B cell (primary cell): ENCODE results near the gene PAK6. TPM values are rescaled to one million over a fixed set of nuclear protein-coding genes. Genes with fewer than 3 reads are reported as not detected.

ENCODE experiments used
- ATAC-seq: fragments of 200-7000 bp; cut with Tn5 transposase; one replicate; pipeline ENCODE4 v1.10.0; 2021; ENCODE audit warnings: low read depth, mild to moderate bottlenecking, moderate number of reproducible peaks, moderate library complexity
- CTCF ChIA-PET: fragments of 350-600 bp; sonication (Branson Sonifier 250); formaldehyde crosslinking; loops from one replicate; lab custom pipeline; 2021; ENCODE audit warnings: antibody characterized with exemption, inconsistent platforms; lab: Charles Lee
- POLR2A ChIA-PET: fragments of 350-600 bp; sonication (Branson Sonifier 250); formaldehyde crosslinking; loops from one replicate; lab custom pipeline; 2021; ENCODE audit warnings: antibody characterized with exemption; lab: Charles Lee
- DNase-seq: peaks from one replicate; pipeline ENCODE4 v3.0.0; 2013
- H2AFZ ChIP-seq: 2 replicates; pipeline ENCODE4 v1.6.1; 2012; ENCODE audit warnings: mild to moderate bottlenecking, low read depth, low read length; ENCODE audit not compliant: insufficient read depth, poor library complexity, severe bottlenecking
- H3K27ac ChIP-seq, 2 donors: 1 replicate in 1 of 2; 2 replicates in 1 of 2; pipeline ENCODE4 v1.5.1; 2012 to 2013; ENCODE audit warnings: low read length in 2 of 2, mild to moderate bottlenecking in 2 of 2, moderate library complexity in 1 of 2
- H3K27me3 ChIP-seq, 4 experiments: fragments of 200-600 bp in 1 of 4; sonication (generic) in 1 of 4; replicated peaks in 1 of 4; 1 replicate in 2 of 4; 2 replicates in 2 of 4; pipeline versions ENCODE4 v1.6.1 to v1.7.0; 2013 to 2016; ENCODE audit warnings: low read length in 3 of 4, mild to moderate bottlenecking in 2 of 4, mixed read lengths in 1 of 4, moderate library complexity in 1 of 4; ENCODE audit not compliant: insufficient read depth in 4 of 4, control insufficient read depth in 3 of 4; ENCODE audit errors: control extremely low read depth in 1 of 4
- H3K36me3 ChIP-seq, 2 experiments: replicated peaks in 1 of 2; 1 replicate in 1 of 2; 2 replicates in 1 of 2; pipeline versions ENCODE4 v1.6.1 to v1.7.1; 2013; ENCODE audit warnings: low read length in 1 of 2; ENCODE audit not compliant: insufficient read depth in 2 of 2, control insufficient read depth in 1 of 2; ENCODE audit errors: control extremely low read depth in 1 of 2, extremely low read depth in 1 of 2
- H3K4me1 ChIP-seq, 2 donors: fragments of 200-600 bp in 1 of 2; sonication (generic) in 1 of 2; 1 replicate in 1 of 2; 2 replicates in 1 of 2; pipeline versions ENCODE4 v1.5.1 to v1.6.1; 2013 to 2017; ENCODE audit warnings: low read length in 2 of 2; ENCODE audit not compliant: control insufficient read depth in 2 of 2, insufficient read depth in 2 of 2
- H3K4me2 ChIP-seq: replicated peaks from 2 replicates; pipeline ENCODE3; 2012; ENCODE audit warnings: mild to moderate bottlenecking, low read depth, low read length; ENCODE audit not compliant: poor library complexity, severe bottlenecking
- H3K4me3 ChIP-seq, 5 experiments: fragments of 200-600 bp in 1 of 5; sonication (generic) in 1 of 5; 1 replicate in 3 of 5; 2 replicates in 2 of 5; pipeline versions ENCODE4 v1.5.1 to v1.7.0; 2011 to 2016; ENCODE audit warnings: low read length in 4 of 5, mild to moderate bottlenecking in 4 of 5, low read depth in 2 of 5, control low read depth in 1 of 5, moderate library complexity in 1 of 5; ENCODE audit not compliant: insufficient read depth in 1 of 5; ENCODE audit errors: control extremely low read depth in 1 of 5, extremely low read depth in 1 of 5
- H3K79me2 ChIP-seq: fragments of 200-600 bp; sonication (generic); one replicate; pipeline ENCODE4 v1.6.0; 2016; ENCODE audit warnings: low read length; ENCODE audit not compliant: control insufficient read depth, insufficient read depth
- H3K9ac ChIP-seq: fragments of 200-600 bp; sonication (generic); 2 replicates; pipeline ENCODE4 v1.6.1; 2017; ENCODE audit warnings: mild to moderate bottlenecking, low read length, moderate library complexity
- H3K9me3 ChIP-seq, 3 donors: one replicate each; pipeline versions ENCODE4 v1.6.1 to v1.7.1; 2013; ENCODE audit warnings: low read length in 2 of 3; ENCODE audit not compliant: control insufficient read depth in 2 of 3, insufficient read depth in 1 of 3; ENCODE audit errors: control extremely low read depth in 1 of 3
- H4K20me1 ChIP-seq: 2 replicates; pipeline ENCODE4 v1.6.0; 2012; ENCODE audit warnings: mild to moderate bottlenecking, low read length; ENCODE audit not compliant: insufficient read depth, control insufficient read depth, poor library complexity, severe bottlenecking
- H3K27ac Mint-ChIP-seq: one replicate; pipeline ENCODE4 v1.8.0; 2021; ENCODE audit warnings: mixed read lengths
- H3K27me3 Mint-ChIP-seq: one replicate; pipeline ENCODE4 v1.8.0; 2021; ENCODE audit warnings: mixed read lengths
- H3K4me1 Mint-ChIP-seq: one replicate; pipeline ENCODE4 v1.8.0; 2021; ENCODE audit warnings: mixed read lengths
- H3K4me3 Mint-ChIP-seq: one replicate; pipeline ENCODE4 v1.8.0; 2021; ENCODE audit warnings: mixed read lengths
- H3K9me3 Mint-ChIP-seq: one replicate; pipeline ENCODE4 v1.8.0; 2022; ENCODE audit warnings: mixed read lengths; ENCODE audit not compliant: insufficient read depth
- EZH2 ChIP-seq: IDR thresholded peaks from 2 replicates; pipeline ENCODE4 v1.6.1; 2012; ENCODE audit warnings: borderline replicate concordance, low read depth, mild to moderate bottlenecking, moderate library complexity, low read length; ENCODE audit not compliant: insufficient read depth, poor library complexity, severe bottlenecking
- WGBS: methylation state at CpG from one replicate; pipeline ENCODE4 v1.1.5; 2013; ENCODE audit warnings: missing lambda C conversion rate; ENCODE audit not compliant: insufficient coverage; 5-methylcytosine and 5-hydroxymethylcytosine counted together
- intact Hi-C: fragments of 100-400 bp; cut with micrococcal nuclease; formaldehyde crosslinking; loops from one replicate; pipeline ENCODE4 v1.10.0; 2022
- polyA plus RNA-seq: library from polyadenylated mRNA; depleted of rRNA; stranded (reverse); fragments of >200 nt; gene quantifications from 2 replicates; pipeline ENCODE4 v1.2.3, GENCODE V29; 2012
- total RNA-seq, 2 donors: library from RNA; stranded (reverse); fragments of 120-200 nt in 1 of 2; gene quantifications; 1 replicate in 1 of 2; 2 replicates in 1 of 2; pipeline versions ENCODE4 v1.2.3 to v1.2.4, GENCODE V29; 2013 to 2022
- TF ChIP-seq, protein P1 (sequence below): fragments of 200-600 bp; IDR thresholded peaks from one replicate; pipeline ENCODE4 v1.8.0; 2022; ENCODE audit warnings: antibody characterized with exemption, mild to moderate bottlenecking

The PAK6 gene
- total and polyA plus RNA-seq, 2 donors (not counting 1 experiment from before 2014, with no cell fraction given): 0.45 to 1.2 TPM

DNA sequence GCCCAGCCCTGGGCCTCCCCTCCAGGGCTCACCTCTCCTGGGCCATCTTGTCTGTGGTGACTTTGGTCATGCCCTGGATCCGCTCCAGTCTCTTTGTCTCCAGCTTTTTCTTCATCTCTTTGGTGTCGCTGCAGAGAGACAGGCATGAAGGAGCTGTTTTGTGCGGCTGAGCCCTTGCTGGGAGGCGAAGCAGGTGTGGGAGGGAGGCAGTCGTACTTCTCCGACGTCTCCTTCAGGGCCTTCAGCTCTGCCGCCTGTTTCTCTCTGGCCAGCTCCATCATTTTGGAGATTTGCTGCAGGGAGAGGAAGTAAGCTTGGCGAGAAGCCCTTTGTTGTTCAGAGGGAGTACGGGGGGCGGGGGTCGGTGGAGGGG is 51.7 kb downstream of the PAK6 start:
- no peak overlapping the region for H3K27ac ChIP-seq
- Mint-ChIP-seq H3K27ac (no peak overlapping the region), H3K9me3 (no peaks in the 10 kb centered on the region), H3K4me1 (peaks cover 2% of the 10 kb centered on the region), H3K4me3 (no peak overlapping the region), H3K27me3 (no peaks in the 10 kb centered on the region)
- no peak overlapping the region for H3K9ac ChIP-seq
- no peak overlapping the region for H3K4me2 ChIP-seq
- intact Hi-C loops: no loop called here
- ATAC-seq (no peak), DNase-seq (no peak)
- no peaks in the 10 kb centered on the region for H4K20me1 ChIP-seq
- no peak overlapping the region for H3K4me3 ChIP-seq
- H2AFZ ChIP-seq: no peak overlapping the region
- ChIA-PET CTCF (interaction anchor here (1.1 to 4.8 kb wide), 3 partner anchors 11 to 48 kb away, joined by 3 to 36 read pairs (median 5); no protein-coding TSS in a partner anchor), POLR2A (no interaction called here)
- no peaks in the 10 kb centered on the region for H3K79me2 ChIP-seq
- WGBS: 98% methylated on average over 8 of the region's 12 CpGs
- no peak for TF ChIP-seq EZH2
- TF ChIP-seq, protein P1, sequence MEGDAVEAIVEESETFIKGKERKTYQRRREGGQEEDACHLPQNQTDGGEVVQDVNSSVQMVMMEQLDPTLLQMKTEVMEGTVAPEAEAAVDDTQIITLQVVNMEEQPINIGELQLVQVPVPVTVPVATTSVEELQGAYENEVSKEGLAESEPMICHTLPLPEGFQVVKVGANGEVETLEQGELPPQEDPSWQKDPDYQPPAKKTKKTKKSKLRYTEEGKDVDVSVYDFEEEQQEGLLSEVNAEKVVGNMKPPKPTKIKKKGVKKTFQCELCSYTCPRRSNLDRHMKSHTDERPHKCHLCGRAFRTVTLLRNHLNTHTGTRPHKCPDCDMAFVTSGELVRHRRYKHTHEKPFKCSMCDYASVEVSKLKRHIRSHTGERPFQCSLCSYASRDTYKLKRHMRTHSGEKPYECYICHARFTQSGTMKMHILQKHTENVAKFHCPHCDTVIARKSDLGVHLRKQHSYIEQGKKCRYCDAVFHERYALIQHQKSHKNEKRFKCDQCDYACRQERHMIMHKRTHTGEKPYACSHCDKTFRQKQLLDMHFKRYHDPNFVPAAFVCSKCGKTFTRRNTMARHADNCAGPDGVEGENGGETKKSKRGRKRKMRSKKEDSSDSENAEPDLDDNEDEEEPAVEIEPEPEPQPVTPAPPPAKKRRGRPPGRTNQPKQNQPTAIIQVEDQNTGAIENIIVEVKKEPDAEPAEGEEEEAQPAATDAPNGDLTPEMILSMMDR: no peak
- no peaks in the 10 kb centered on the region for H3K4me1 ChIP-seq
- H3K9me3 ChIP-seq: no peaks in the 10 kb centered on the region
- H3K36me3 ChIP-seq: peaks cover 0 to 55% of the 10 kb centered on the region in 2 experiments
- no peaks in the 10 kb centered on the region for H3K27me3 ChIP-seq

DNA sequence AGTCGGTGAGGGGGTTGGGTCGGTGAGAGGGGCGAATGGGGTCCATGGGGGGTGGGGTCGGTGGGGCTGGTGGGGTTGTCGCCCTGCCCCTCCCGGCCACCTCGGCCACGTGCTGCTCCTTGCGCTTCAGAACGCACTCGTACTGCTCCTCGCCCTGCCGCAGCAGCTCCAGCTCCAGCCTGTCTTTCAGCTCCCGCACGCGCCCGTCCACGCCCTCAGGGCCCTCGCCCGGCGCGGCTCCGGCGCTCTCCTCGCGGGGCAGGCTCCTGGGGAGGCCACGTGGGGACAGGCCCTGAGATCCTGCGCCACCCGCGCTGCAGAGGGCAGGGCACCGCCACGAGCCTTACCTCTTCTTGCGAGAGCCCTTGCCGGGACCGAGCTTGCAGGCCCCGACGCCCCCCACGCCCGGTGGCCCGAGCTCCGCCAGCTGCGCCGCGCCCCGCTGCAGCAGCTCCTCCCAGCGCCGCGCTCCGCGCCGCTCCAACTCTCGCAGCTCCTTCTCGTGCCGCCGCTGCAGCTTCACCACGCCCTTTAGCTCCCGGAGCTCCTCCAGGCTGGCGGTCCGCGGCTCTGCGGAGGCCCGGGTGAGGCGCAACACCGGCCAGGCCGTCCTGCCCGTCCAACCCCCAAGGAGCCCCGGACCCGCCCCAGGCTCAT is 52.2 kb downstream of the PAK6 start:
- TF ChIP-seq, protein P1: no peak
- TF ChIP-seq EZH2: no peak
- Mint-ChIP-seq H3K4me3 (no peak overlapping the region), H3K4me1 (peaks cover 2% of the 10 kb centered on the region), H3K9me3 (no peaks in the 10 kb centered on the region), H3K27me3 (no peaks in the 10 kb centered on the region), H3K27ac (no peak overlapping the region)
- H3K79me2 ChIP-seq: no peaks in the 10 kb centered on the region
- CTCF ChIA-PET: interaction anchor here (1.1 to 4.8 kb wide), 3 partner anchors 11 to 47 kb away, joined by 3 to 36 read pairs (median 5); no protein-coding TSS in a partner anchor
- no peak overlapping the region for H3K4me2 ChIP-seq
- H3K27me3 ChIP-seq: no peaks in the 10 kb centered on the region
- H3K9ac ChIP-seq: no peak overlapping the region
- no peaks in the 10 kb centered on the region for H3K9me3 ChIP-seq
- H3K27ac ChIP-seq: no peak overlapping the region
- ATAC-seq (no peak), DNase-seq (no peak)
- H3K4me3 ChIP-seq: no peak overlapping the region
- intact Hi-C loops: no loop called here
- no peak overlapping the region for H2AFZ ChIP-seq
- no peaks in the 10 kb centered on the region for H4K20me1 ChIP-seq
- no peaks in the 10 kb centered on the region for H3K4me1 ChIP-seq
- 94% methylated on average over 65 of the region's 68 CpGs for WGBS
- POLR2A ChIA-PET: no interaction called here
- peaks cover 0 to 59% of the 10 kb centered on the region in 2 experiments for H3K36me3 ChIP-seq
